ENCODE results near the gene PRC1. TPM values are rescaled to one million over a fixed set of nuclear protein-coding genes. Genes with fewer than 3 reads are reported as not detected.
A peak's percentile ranks its signal among the peaks of the same experiment; 100 is the strongest.

The PRC1 gene
- total and polyA plus RNA-seq, 2 of the 13 experiments (the other 11 are each of a cell fraction or from before 2014, with no cell fraction given): 137 to 162 TPM

GRCh38 chr15:91032919-91033803 lies 38.8 kb upstream of the PRC1 start (continued):
- TF ChIP-seq ZNF616 (CRISPR knock-in tag; IDR thresholded peaks at IDR 0.05; ENCODE audit: low read depth) (no peak), ZNF609 (CRISPR knock-in tag; IDR thresholded peaks at IDR 0.05; ENCODE audit: borderline replicate concordance) (no peak), ZFP62 (CRISPR knock-in tag; IDR thresholded peaks at IDR 0.05) (no peak), CC2D1A (CRISPR knock-in tag; IDR thresholded peaks at IDR 0.05) (no peak), ZNF160 (CRISPR knock-in tag; IDR thresholded peaks at IDR 0.05) (0 out of 2 replicates have a peak, but pooled peaks have one; percentile 27), NR0B2 (CRISPR knock-in tag; IDR thresholded peaks at IDR 0.05) (0 out of 2 replicates have a peak, but pooled peaks have one; percentile 45), CSRNP2 (CRISPR knock-in tag; conservative IDR thresholded peaks at IDR 0.05; ENCODE audit: low read depth) (no peak), ZNF484 (CRISPR knock-in tag; IDR thresholded peaks at IDR 0.05; ENCODE audit: borderline replicate concordance, low read depth) (no peak), NR2C2 (CRISPR knock-in tag; IDR thresholded peaks at IDR 0.05; ENCODE audit: borderline replicate concordance) (0 out of 2 replicates have a peak, but pooled peaks have one; percentile 24), ASH2L (IDR thresholded peaks at IDR 0.05; ENCODE audit: insufficient read length, low read depth, low read length) (no peak), BORCS8-MEF2B (CRISPR knock-in tag; IDR thresholded peaks at IDR 0.05) (peak; percentile 64; the same call in 1 of the 2 replicates), JARID2 (CRISPR knock-in tag; IDR thresholded peaks at IDR 0.05; ENCODE audit: insufficient replicate concordance) (no peak), SPEN (CRISPR knock-in tag; IDR thresholded peaks at IDR 0.05; ENCODE audit: low read depth) (no peak), MAF1 (CRISPR knock-in tag; IDR thresholded peaks at IDR 0.05; ENCODE audit: borderline replicate concordance) (0 out of 2 replicates have a peak, but pooled peaks have one; percentile 24), ZNF552 (CRISPR knock-in tag; IDR thresholded peaks at IDR 0.05; ENCODE audit: borderline replicate concordance) (no peak)

Measured in HepG2 (cell line).